MM.1S (cell line): ENCODE data around the gene POPDC3.
"Not testable (repeated sequence)": the region's sequence is repeated elsewhere in the genome, so short reads cannot be mapped to it uniquely, and the experiment has no call there.

Source experiments
- DNase-seq: peaks from one replicate; pipeline ENCODE4 v3.0.0-alpha.2; 2015
- H2AFZ ChIP-seq: fragments of 300-600 bp; sonication (generic); 2 replicates; pipeline ENCODE4 v1.6.0; 2016; ENCODE audit warnings: antibody characterized with exemption, low read length
- H3F3A ChIP-seq: fragments of 300-600 bp; sonication (generic); 2 replicates; pipeline ENCODE4 v1.6.1; 2016; ENCODE audit warnings: mild to moderate bottlenecking, antibody characterized with exemption, low read length, moderate library complexity, mixed read lengths; ENCODE audit not compliant: insufficient read depth
- H3K27ac ChIP-seq: fragments of 300-600 bp; sonication (generic); 2 replicates; pipeline ENCODE4 v1.5.1; 2016; ENCODE audit warnings: mild to moderate bottlenecking, low read length
- H3K27me3 ChIP-seq: fragments of 300-600 bp; sonication (generic); replicated peaks from 2 replicates; pipeline ENCODE4 v1.6.0; 2016; ENCODE audit warnings: low read length; ENCODE audit not compliant: insufficient read depth
- H3K36me3 ChIP-seq: fragments of 300-600 bp; sonication (generic); replicated peaks from 2 replicates; pipeline ENCODE4 v1.6.1; 2016; ENCODE audit warnings: mild to moderate bottlenecking, low read length, mixed read lengths; ENCODE audit not compliant: insufficient read depth
- H3K4me1 ChIP-seq: fragments of 300-600 bp; sonication (generic); 2 replicates; pipeline ENCODE4 v1.6.1; 2016; ENCODE audit warnings: low read length, mixed read lengths
- H3K4me2 ChIP-seq: fragments of 300-600 bp; sonication (generic); 2 replicates; pipeline ENCODE4 v1.6.0; 2016; ENCODE audit warnings: low read depth, low read length
- H3K4me3 ChIP-seq: fragments of 300-600 bp; sonication (generic); 2 replicates; pipeline ENCODE4 v1.5.1; 2016; ENCODE audit warnings: low read length, mixed read lengths
- H3K79me2 ChIP-seq: fragments of 300-600 bp; sonication (generic); 2 replicates; pipeline ENCODE4 v1.6.1; 2016; ENCODE audit warnings: mixed run types, low read length, mixed read lengths
- H3K9ac ChIP-seq: fragments of 300-600 bp; sonication (generic); 2 replicates; pipeline ENCODE4 v1.6.1; 2016; ENCODE audit warnings: low read length, mixed read lengths
- H3K9me2 ChIP-seq: fragments of 300-600 bp; sonication (generic); replicated peaks from 2 replicates; pipeline ENCODE4 v1.6.1; 2016; ENCODE audit warnings: mild to moderate bottlenecking, low read length, mixed read lengths; ENCODE audit not compliant: insufficient read depth
- H3K9me3 ChIP-seq: fragments of 300-600 bp; sonication (generic); replicated peaks from 2 replicates; pipeline ENCODE4 v1.6.1; 2016; ENCODE audit warnings: mild to moderate bottlenecking, low read length, mixed read lengths; ENCODE audit not compliant: insufficient read depth
- H4K20me1 ChIP-seq: fragments of 300-600 bp; sonication (generic); 2 replicates; pipeline ENCODE4 v1.6.1; 2016; ENCODE audit warnings: mild to moderate bottlenecking, low read length, moderate library complexity, mixed read lengths; ENCODE audit not compliant: insufficient read depth
- CTCF ChIP-seq: fragments of 300-600 bp; sonication (generic); IDR thresholded peaks from 2 replicates; pipeline ENCODE4 v1.5.1; 2016; ENCODE audit warnings: antibody characterized with exemption, low read length, mixed read lengths
- EZH2 ChIP-seq: fragments of 300-600 bp; sonication (generic); optimal IDR thresholded peaks from 2 replicates; pipeline ENCODE3; 2017; ENCODE audit warnings: low read depth, mild to moderate bottlenecking, antibody characterized with exemption, low read length, mixed read lengths
- EZH2phosphoT487 ChIP-seq: fragments of 300-600 bp; sonication (generic); IDR thresholded peaks from 2 replicates; pipeline ENCODE4 v1.6.1; 2018; ENCODE audit warnings: antibody characterized with exemption, low read length

POPDC3 gene

GRCh38 chr6:105178110-105178509 is 1.7 kb downstream of the POPDC3 start:
- Histone ChIP-seq H3F3A (no peaks in the 10 kb centered on the region), H3K9ac (no peak overlapping the region), H2AFZ (no peak overlapping the region), H3K9me3 (no peaks in the 10 kb centered on the region), H3K4me1 (no peaks in the 10 kb centered on the region), H4K20me1 (no peaks in the 10 kb centered on the region), H3K4me2 (no peak overlapping the region), H3K9me2 (no peaks in the 10 kb centered on the region), H3K4me3 (no peak overlapping the region), H3K27me3 (0 out of 2 replicates have a peak, but pooled peaks cover 5% of the 10 kb centered on the region), H3K27ac (no peak overlapping the region), H3K36me3 (no peaks in the 10 kb centered on the region), H3K79me2 (no peaks in the 10 kb centered on the region)
- TF ChIP-seq CTCF (no peak), EZH2phosphoT487 (no peak), EZH2 (no peak)
- no peak for DNase-seq

- Histone ChIP-seq H3K79me2 (no peaks in the 10 kb centered on the region), H3K36me3 (no peaks in the 10 kb centered on the region), H3K9me2 (no peaks in the 10 kb centered on the region), H3F3A (no peaks in the 10 kb centered on the region), H3K27ac (no peak overlapping the region), H2AFZ (no peak overlapping the region), H3K4me1 (no peaks in the 10 kb centered on the region), H3K4me3 (no peak overlapping the region), H3K9me3 (no peaks in the 10 kb centered on the region), H3K4me2 (no peak overlapping the region), H3K27me3 (0 out of 2 replicates have a peak, but pooled peaks cover 5% of the 10 kb centered on the region), H4K20me1 (no peaks in the 10 kb centered on the region), H3K9ac (no peak overlapping the region)
- no peak for TF ChIP-seq EZH2phosphoT487
- no peak for TF ChIP-seq EZH2
- TF ChIP-seq CTCF: no peak
- DNase-seq: no peak
Measured at GRCh38 chr6:105177556-105177955, 2.3 kb downstream of the POPDC3 start.

- Histone ChIP-seq H3K27ac (no peak overlapping the region), H3K36me3 (no peaks in the 10 kb centered on the region), H2AFZ (no peak overlapping the region), H3F3A (no peaks in the 10 kb centered on the region), H4K20me1 (no peaks in the 10 kb centered on the region), H3K4me1 (no peaks in the 10 kb centered on the region), H3K9ac (no peak overlapping the region), H3K4me2 (no peak overlapping the region), H3K27me3 (0 out of 2 replicates have a peak, but pooled peaks cover 5% of the 10 kb centered on the region), H3K4me3 (no peak overlapping the region), H3K9me2 (no peaks in the 10 kb centered on the region), H3K79me2 (no peaks in the 10 kb centered on the region), H3K9me3 (no peaks in the 10 kb centered on the region)
- TF ChIP-seq EZH2: no peak
- TF ChIP-seq EZH2phosphoT487: no peak
- TF ChIP-seq CTCF: no peak
- DNase-seq: no peak
Measured at GRCh38 chr6:105174512-105174911, 5.3 kb downstream of the POPDC3 start.

GRCh38 chr6:105172515-105172914 is 7.3 kb downstream of the POPDC3 start:
- not testable (repeated sequence) for H4K20me1 ChIP-seq, H3K79me2 ChIP-seq, H3K4me2 ChIP-seq, H3K4me3 ChIP-seq, H3K9me2 ChIP-seq, H3F3A ChIP-seq, H3K9me3 ChIP-seq, H3K9ac ChIP-seq, H2AFZ ChIP-seq, DNase-seq, H3K27ac ChIP-seq, H3K27me3 ChIP-seq, H3K4me1 ChIP-seq, H3K36me3 ChIP-seq
